Measurements from ENCODE around the gene EFR3B. TPM values are rescaled to one million over a fixed set of nuclear protein-coding genes. Genes with fewer than 3 reads are reported as not detected.
"Not testable (repeated sequence)": the region's sequence is repeated elsewhere in the genome, so short reads cannot be mapped to it uniquely, and the experiment has no call there.

Gene EFR3B
- total RNA-seq, 3 donors from 2014 or later (not counting 1 experiment from before 2014, with no cell fraction given): 0.05 TPM; not detected in 2

DNA sequence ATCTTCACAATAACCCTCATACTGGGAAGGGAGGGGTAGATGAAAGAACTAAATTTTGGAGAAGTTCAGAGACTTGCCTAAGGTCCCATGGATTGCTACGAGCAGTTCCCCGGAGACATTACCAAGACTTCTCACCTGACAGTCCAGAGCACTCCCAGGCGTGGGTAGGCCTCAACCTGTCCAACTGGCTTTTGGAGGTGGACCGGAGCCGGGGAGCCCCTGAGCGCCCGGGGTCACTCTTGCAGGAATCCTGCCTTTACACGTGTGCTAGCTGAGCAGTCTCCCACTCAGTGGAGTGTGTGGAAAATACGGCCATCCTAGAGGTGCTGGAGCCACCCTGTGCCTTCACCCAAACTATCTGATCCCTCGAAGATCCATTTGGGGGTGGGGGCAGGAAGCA, 118.5 kb downstream of the EFR3B start:
- DNase-seq (no peak), ATAC-seq (no peak)
- Mint-ChIP-seq H3K4me3 (peak overlapping the region; percentile 45), H3K9me3 (no peaks in the 10 kb centered on the region), H3K27ac (peak overlapping the region; percentile 81 to 85), H3K4me1 (peaks cover 5 to 9% of the 10 kb centered on the region in 2 donors), H3K36me3 (no peaks in the 10 kb centered on the region), H3K27me3 (ENCODE audit: low read depth in 2 of 2) (peaks cover 11 to 13% of the 10 kb centered on the region in 2 donors)
- 95% methylated on average over 10 of the region's 10 CpGs for WGBS (ENCODE audit: insufficient coverage)
- Histone ChIP-seq H3K4me1 (ENCODE audit: control insufficient read depth, insufficient read depth, low read length) (peaks cover 23% of the 10 kb centered on the region), H3K4me3 (ENCODE audit: low read length) (no peak overlapping the region), H3K36me3 (ENCODE audit: control insufficient read depth, insufficient read depth, low read length) (no peaks in the 10 kb centered on the region), H3K9me3 (ENCODE audit: control insufficient read depth, insufficient read depth, low read length) (no peaks in the 10 kb centered on the region), H3K27ac (ENCODE audit: low read length) (peak overlapping the region; percentile 87), H3K27me3 (ENCODE audit: control insufficient read depth, insufficient read depth, low read length) (no peaks in the 10 kb centered on the region)
- intact Hi-C loops (cut with micrococcal nuclease): no loop called here
- TF ChIP-seq, protein P1, sequence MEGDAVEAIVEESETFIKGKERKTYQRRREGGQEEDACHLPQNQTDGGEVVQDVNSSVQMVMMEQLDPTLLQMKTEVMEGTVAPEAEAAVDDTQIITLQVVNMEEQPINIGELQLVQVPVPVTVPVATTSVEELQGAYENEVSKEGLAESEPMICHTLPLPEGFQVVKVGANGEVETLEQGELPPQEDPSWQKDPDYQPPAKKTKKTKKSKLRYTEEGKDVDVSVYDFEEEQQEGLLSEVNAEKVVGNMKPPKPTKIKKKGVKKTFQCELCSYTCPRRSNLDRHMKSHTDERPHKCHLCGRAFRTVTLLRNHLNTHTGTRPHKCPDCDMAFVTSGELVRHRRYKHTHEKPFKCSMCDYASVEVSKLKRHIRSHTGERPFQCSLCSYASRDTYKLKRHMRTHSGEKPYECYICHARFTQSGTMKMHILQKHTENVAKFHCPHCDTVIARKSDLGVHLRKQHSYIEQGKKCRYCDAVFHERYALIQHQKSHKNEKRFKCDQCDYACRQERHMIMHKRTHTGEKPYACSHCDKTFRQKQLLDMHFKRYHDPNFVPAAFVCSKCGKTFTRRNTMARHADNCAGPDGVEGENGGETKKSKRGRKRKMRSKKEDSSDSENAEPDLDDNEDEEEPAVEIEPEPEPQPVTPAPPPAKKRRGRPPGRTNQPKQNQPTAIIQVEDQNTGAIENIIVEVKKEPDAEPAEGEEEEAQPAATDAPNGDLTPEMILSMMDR (IDR thresholded peaks at IDR 0.05): no peak

DNA sequence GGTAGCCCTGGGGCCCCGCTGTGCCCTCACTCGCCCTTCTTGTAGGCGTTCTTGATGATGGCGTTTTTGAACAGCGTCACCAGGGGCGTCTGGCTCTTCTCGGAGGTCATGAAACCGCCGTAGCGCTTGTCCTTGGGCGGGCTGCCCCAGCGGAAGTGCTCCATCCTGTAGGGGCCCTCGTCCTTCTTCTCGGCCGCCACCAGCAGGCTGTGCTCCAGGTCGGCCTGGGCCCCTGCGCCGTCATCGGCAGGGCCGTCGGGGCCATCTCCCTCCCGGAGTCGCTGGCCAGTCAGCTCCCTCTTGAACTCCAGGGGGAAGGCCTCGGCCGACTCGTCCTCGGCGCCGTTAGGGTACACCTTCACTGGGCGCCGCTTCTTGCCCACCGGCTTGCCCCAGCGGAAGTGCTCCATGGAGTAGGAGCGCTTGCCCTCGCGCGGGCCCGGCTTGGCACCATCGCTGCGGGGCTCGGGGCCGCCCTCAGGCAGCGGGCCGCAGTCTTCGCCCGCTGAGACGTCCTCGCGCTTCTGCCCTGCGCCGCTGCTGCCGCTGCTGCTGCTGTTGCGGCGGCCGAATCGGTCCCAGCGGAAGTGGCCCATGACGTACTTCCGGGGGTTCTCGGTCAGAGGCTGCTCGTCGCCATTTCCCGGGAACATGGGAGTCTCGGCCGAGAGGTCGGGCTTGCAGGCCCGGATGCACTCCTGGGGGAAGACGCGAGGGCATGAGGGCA, 119.3 kb downstream of the EFR3B start:
- DNase-seq: peak; percentile 75 to 78
- H3K27me3 Mint-ChIP-seq (ENCODE audit: low read depth in 2 of 2): peaks cover 14 to 18% of the 10 kb centered on the region in 2 donors

DNA sequence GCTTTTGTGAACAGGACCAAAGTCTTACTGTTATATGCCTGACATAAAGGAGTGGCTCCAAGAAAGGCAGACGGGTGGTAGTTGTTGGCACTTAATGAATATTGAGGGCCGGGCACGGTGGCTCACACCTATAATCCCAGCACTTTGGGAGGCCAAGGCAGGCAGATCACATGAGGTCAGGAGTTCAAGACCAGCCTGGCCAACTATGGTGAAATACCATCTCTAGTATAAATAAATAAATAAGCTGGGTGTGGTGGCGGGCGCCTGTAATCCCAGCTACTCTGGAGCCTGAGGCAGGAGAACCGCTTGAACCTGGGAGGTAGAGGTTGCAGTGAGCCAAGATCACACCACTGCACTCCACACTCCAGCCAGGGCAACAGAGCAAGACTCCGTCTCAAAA, 120.2 kb downstream of the EFR3B start:
- H3K36me3 Mint-ChIP-seq; H3K9me3 ChIP-seq (ENCODE audit: control insufficient read depth, insufficient read depth, low read length); H3K36me3 ChIP-seq (ENCODE audit: control insufficient read depth, insufficient read depth, low read length); H3K4me3 ChIP-seq (ENCODE audit: low read length); H3K27me3 ChIP-seq (ENCODE audit: control insufficient read depth, insufficient read depth, low read length); DNase-seq; intact Hi-C loops (cut with micrococcal nuclease); ATAC-seq; H3K9me3 Mint-ChIP-seq: not testable (repeated sequence)
- H3K4me1 Mint-ChIP-seq: peaks cover 5 to 14% of the 10 kb centered on the region in 2 donors
- Histone ChIP-seq H3K27ac (ENCODE audit: low read length) (peak overlapping the region; percentile 87), H3K4me1 (ENCODE audit: control insufficient read depth, insufficient read depth, low read length) (peaks cover 26% of the 10 kb centered on the region)
- WGBS (ENCODE audit: insufficient coverage): 99% methylated on average over 6 of the region's 7 CpGs
- peaks cover 22 to 25% of the 10 kb centered on the region in 2 donors for H3K27me3 Mint-ChIP-seq (ENCODE audit: low read depth in 2 of 2)
- H3K27ac Mint-ChIP-seq: peak overlapping the region; percentile 81 to 85
- peak overlapping the region; percentile 61 for H3K4me3 Mint-ChIP-seq

More for the DNA sequence above, 119.3 kb downstream of the EFR3B start:
- peak; percentile 76 to 86 (median 85) for ATAC-seq
- peak overlapping the region; percentile 81 to 85 for H3K27ac Mint-ChIP-seq
- Histone ChIP-seq H3K4me3 (ENCODE audit: low read length) (peak overlapping the region; percentile 54), H3K9me3 (ENCODE audit: control insufficient read depth, insufficient read depth, low read length) (no peaks in the 10 kb centered on the region), H3K36me3 (ENCODE audit: control insufficient read depth, insufficient read depth, low read length) (no peaks in the 10 kb centered on the region), H3K27me3 (ENCODE audit: control insufficient read depth, insufficient read depth, low read length) (no peaks in the 10 kb centered on the region), H3K4me1 (ENCODE audit: control insufficient read depth, insufficient read depth, low read length) (peaks cover 26% of the 10 kb centered on the region), H3K27ac (ENCODE audit: low read length) (peak overlapping the region; percentile 87)
- intact Hi-C loops (cut with micrococcal nuclease): no loop called here
- TF ChIP-seq, protein P1 (IDR thresholded peaks at IDR 0.05): no peak
- peaks cover 5 to 13% of the 10 kb centered on the region in 2 donors for H3K4me1 Mint-ChIP-seq
- H3K4me3 Mint-ChIP-seq: peak overlapping the region; percentile 75
- H3K9me3 Mint-ChIP-seq: no peaks in the 10 kb centered on the region
- no peaks in the 10 kb centered on the region for H3K36me3 Mint-ChIP-seq
- 47% methylated on average over 69 of the region's 69 CpGs for WGBS (ENCODE audit: insufficient coverage)

DNA sequence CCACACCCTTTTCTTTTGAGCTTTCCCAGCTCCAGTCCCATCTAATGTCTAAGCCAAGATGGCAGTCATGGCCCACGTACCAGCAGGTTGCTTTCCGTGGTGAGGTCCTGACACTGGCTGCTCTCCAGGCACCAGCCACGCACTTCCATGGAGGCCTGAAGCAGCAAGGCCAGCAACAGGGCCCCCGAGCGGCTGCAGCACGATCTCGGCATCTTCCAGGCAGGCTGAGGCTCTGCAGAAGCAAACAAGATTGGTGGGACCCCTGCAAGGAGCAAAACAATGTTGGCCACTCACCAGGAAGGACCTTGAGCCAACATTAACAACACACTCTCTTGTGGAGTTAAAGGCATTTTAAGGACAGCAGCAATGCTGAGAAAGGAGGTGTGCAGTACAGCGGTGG, 122.7 kb downstream of the EFR3B start:
- no peak for ATAC-seq
- Histone ChIP-seq H3K27ac (ENCODE audit: low read length) (no peak overlapping the region), H3K4me3 (ENCODE audit: low read length) (no peak overlapping the region), H3K27me3 (ENCODE audit: control insufficient read depth, insufficient read depth, low read length) (peaks cover 20% of the 10 kb centered on the region), H3K9me3 (ENCODE audit: control insufficient read depth, insufficient read depth, low read length) (no peaks in the 10 kb centered on the region), H3K4me1 (ENCODE audit: control insufficient read depth, insufficient read depth, low read length) (peaks cover 42% of the 10 kb centered on the region), H3K36me3 (ENCODE audit: control insufficient read depth, insufficient read depth, low read length) (no peaks in the 10 kb centered on the region)
- Mint-ChIP-seq H3K4me3 (no peak overlapping the region), H3K9me3 (no peaks in the 10 kb centered on the region), H3K4me1 (peaks cover 5 to 18% of the 10 kb centered on the region in 2 donors), H3K36me3 (no peaks in the 10 kb centered on the region), H3K27me3 (ENCODE audit: low read depth in 2 of 2) (peaks cover 39 to 41% of the 10 kb centered on the region in 2 donors), H3K27ac (no peak overlapping the region)
- intact Hi-C loops (cut with micrococcal nuclease): no loop called here
- 92% methylated on average over 8 of the region's 8 CpGs for WGBS (ENCODE audit: insufficient coverage)
- TF ChIP-seq, protein P1 (IDR thresholded peaks at IDR 0.05): no peak
- no peak for DNase-seq
